ENCODE measurements around the gene ZKSCAN3.

The ZKSCAN3 gene

GRCh38 chr6:28354688-28355554, 5.2 kb downstream of the ZKSCAN3 start:
- ATAC-seq: no peak; the same call in 2 of the 3 replicates
- TF ChIP-seq ESRRG (CRISPR knock-in tag; IDR thresholded peaks at IDR 0.05) (no peak), OSR1 (CRISPR knock-in tag; IDR thresholded peaks at IDR 0.05) (no peak), ARNTL (CRISPR knock-in tag; IDR thresholded peaks at IDR 0.05; ENCODE audit: borderline replicate concordance, low read depth) (no peak)

GRCh38 chr6:28355743-28356665, 6.3 kb downstream of the ZKSCAN3 start:
- no peak for TF ChIP-seq ZNF70 (CRISPR knock-in tag; IDR thresholded peaks at IDR 0.05)
- no peak for TF ChIP-seq BACH2 (CRISPR knock-in tag; IDR thresholded peaks at IDR 0.05; ENCODE audit: borderline replicate concordance)
- no peak for TF ChIP-seq ZFP30 (CRISPR knock-in tag; IDR thresholded peaks at IDR 0.05)
- no peak for TF ChIP-seq ZNF565 (CRISPR knock-in tag; conservative IDR thresholded peaks at IDR 0.05; ENCODE audit: low read depth)
- TF ChIP-seq ZC3H10 (CRISPR knock-in tag; IDR thresholded peaks at IDR 0.05): no peak
- TF ChIP-seq ISL1 (CRISPR knock-in tag; IDR thresholded peaks at IDR 0.05): no peak
- no peak for TF ChIP-seq CREB5 (CRISPR knock-in tag; IDR thresholded peaks at IDR 0.05; ENCODE audit: low read depth)
- TF ChIP-seq ESRRG (CRISPR knock-in tag; IDR thresholded peaks at IDR 0.05): no peak
- TF ChIP-seq GLIS3 (CRISPR knock-in tag; IDR thresholded peaks at IDR 0.05): no peak
- TF ChIP-seq ZFP3 (CRISPR knock-in tag; IDR thresholded peaks at IDR 0.05): no peak
- no peak for TF ChIP-seq CSRNP3 (CRISPR knock-in tag; IDR thresholded peaks at IDR 0.05)
- TF ChIP-seq SNAI2 (CRISPR knock-in tag; IDR thresholded peaks at IDR 0.05): no peak
- no peak for TF ChIP-seq CSDC2 (CRISPR knock-in tag; IDR thresholded peaks at IDR 0.05)
- no peak for TF ChIP-seq RARB (CRISPR knock-in tag; IDR thresholded peaks at IDR 0.05)
- no peak for TF ChIP-seq TCF4 (CRISPR knock-in tag; IDR thresholded peaks at IDR 0.05; ENCODE audit: borderline replicate concordance)
- TF ChIP-seq TSHZ2 (CRISPR knock-in tag; IDR thresholded peaks at IDR 0.05): no peak
- no peak for TF ChIP-seq OSR1 (CRISPR knock-in tag; IDR thresholded peaks at IDR 0.05)
- TF ChIP-seq ARNTL (CRISPR knock-in tag; IDR thresholded peaks at IDR 0.05; ENCODE audit: borderline replicate concordance, low read depth): no peak
- no peak for TF ChIP-seq TOX (CRISPR knock-in tag; IDR thresholded peaks at IDR 0.05; ENCODE audit: borderline replicate concordance)
- no peak for TF ChIP-seq ZNF8 (CRISPR knock-in tag; IDR thresholded peaks at IDR 0.05)
- peak; percentile 95 for ATAC-seq

GRCh38 chr6:28356666-28357020, 6.9 kb downstream of the ZKSCAN3 start:
- TF ChIP-seq GLIS3 (CRISPR knock-in tag; IDR thresholded peaks at IDR 0.05) (no peak), TCF4 (CRISPR knock-in tag; IDR thresholded peaks at IDR 0.05; ENCODE audit: borderline replicate concordance) (no peak), SNAI2 (CRISPR knock-in tag; IDR thresholded peaks at IDR 0.05) (no peak), ZNF8 (CRISPR knock-in tag; IDR thresholded peaks at IDR 0.05) (no peak), PPARA (CRISPR knock-in tag; IDR thresholded peaks at IDR 0.05; ENCODE audit: borderline replicate concordance) (no peak), ZNF70 (CRISPR knock-in tag; IDR thresholded peaks at IDR 0.05) (no peak), TSHZ2 (CRISPR knock-in tag; IDR thresholded peaks at IDR 0.05) (no peak), ARNTL (CRISPR knock-in tag; IDR thresholded peaks at IDR 0.05; ENCODE audit: borderline replicate concordance, low read depth) (no peak), CSRNP3 (CRISPR knock-in tag; IDR thresholded peaks at IDR 0.05) (no peak), ESRRG (CRISPR knock-in tag; IDR thresholded peaks at IDR 0.05) (no peak)
- ATAC-seq: no peak
